NK-92 treated with Interleukin-12 subunit alpha and Interleukin-12 subunit beta, amount 100 ng/mL, for 24 hours (cell line): Measurements from ENCODE around the gene GIMD1.
"Not testable (repeated sequence)": the region's sequence is repeated elsewhere in the genome, so short reads cannot be mapped to it uniquely, and the experiment has no call there.

Experiments
- DNase-seq: peaks from one replicate; lab custom pipeline; 2025; lab: John Stamatoyannopoulos, UW

The GIMD1 gene

GRCh38 chr4:106351016-106351415 lies 17.6 kb downstream of the GIMD1 start:
- DNase-seq: no peak

DNA sequence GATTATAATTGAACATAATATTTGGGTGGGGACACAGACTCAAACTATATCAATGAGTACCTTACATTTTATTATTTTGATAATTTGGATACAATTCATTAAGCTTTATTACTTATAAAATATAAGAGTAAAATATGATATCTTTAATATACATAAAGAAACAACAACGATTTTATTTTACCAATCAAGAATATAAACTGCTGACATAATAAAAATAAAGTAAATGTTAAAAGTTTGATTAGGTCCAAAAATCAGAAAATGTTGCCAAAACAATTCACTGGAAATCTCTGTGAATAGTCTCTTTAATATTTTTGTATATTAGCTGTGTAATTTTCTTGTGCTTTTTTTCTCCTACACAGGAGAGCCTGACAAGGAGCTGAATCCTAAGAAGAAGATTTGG lies 21.4 kb downstream of the GIMD1 start:
- no peak for DNase-seq

GRCh38 chr4:106344647-106344970 lies 24.0 kb downstream of the GIMD1 start:
- DNase-seq: no peak

- no peak for DNase-seq
Observed at GRCh38 chr4:106343865-106344646, 24.5 kb downstream of the GIMD1 start.

GRCh38 chr4:106340774-106341173 lies 27.8 kb downstream of the GIMD1 start:
- DNase-seq: no peak

DNA sequence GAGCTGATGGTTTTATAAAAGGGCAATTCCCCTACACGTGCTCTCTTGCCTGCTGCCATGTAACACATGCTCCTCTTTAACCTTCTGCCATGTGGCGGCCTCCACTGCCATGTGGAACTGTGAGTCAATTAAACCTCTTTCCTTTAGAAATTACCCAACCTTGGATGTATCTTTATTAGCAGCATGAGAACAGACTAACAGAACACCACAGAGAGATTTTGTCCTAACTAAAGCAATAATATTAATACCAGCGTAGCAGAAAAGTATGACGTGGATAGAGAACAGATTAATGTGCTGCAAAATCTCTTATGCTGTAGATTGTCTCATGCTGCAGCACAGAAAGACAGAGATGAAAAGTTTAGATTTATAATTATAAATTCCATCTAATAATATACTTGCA lies 29.1 kb downstream of the GIMD1 start:
- DNase-seq: no peak

- no peak for DNase-seq
Observed at GRCh38 chr4:106338671-106339070, 29.9 kb downstream of the GIMD1 start.

DNA sequence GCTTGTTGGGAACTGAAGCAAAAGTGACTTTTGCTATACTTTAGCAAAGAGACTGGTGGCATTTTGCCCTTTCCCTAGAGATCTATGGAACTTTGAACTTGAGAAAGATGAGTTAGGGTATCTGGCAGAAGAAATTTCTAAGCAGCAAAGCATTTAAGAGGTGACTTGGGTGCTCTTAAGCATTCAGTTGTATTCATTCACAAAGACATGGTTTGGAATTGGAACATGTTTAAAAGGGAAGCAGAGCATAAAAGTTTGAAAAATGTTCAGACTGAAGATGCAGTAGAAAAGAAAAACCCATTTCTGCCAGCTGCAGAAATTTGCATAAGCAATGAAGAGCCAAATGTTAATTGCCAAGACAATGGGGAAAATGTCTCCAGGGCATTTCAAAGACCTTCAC lies 30.7 kb downstream of the GIMD1 start:
- no peak for DNase-seq

DNA sequence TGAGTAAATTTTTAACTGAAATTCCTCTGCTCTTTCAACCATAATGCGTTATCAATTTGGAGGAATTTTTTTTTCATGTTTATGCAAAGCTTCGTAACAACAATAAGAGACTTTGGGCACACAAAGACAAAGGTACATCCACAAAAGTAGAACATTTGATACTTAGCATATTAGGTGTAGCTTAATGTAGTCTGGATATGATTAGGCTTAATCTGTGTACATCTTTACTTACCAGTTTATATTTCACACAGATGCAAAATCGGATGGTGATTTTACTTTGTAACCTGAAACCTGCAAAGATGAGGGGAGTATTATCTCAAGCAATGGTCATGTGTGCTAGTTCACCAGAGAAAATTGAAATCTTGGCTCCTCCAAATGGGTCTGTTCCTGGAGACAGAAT lies 32.0 kb downstream of the GIMD1 start:
- DNase-seq: no peak

GRCh38 chr4:106334741-106335470 lies 33.7 kb downstream of the GIMD1 start:
- no peak for DNase-seq

DNA sequence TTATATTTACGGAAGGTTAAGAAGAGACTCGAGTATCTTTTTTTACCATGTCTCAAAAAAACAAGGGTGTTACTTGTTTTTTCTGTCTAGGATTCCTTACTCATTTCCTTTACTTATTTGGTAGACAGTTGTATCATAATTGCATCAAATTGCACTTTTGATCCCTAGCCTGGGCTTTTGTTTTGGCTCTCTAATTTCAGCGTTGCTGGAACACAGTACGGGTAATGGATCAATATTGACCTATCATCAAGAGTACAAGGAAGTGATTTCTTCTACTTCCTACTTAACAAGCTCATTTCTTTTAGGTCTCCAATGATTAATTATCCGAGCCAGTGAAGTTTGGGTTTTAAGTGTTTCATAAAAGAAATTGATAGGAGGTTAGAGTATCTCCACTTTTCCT lies 35.4 kb downstream of the GIMD1 start:
- no peak for DNase-seq

GRCh38 chr4:106329041-106329618 lies 39.4 kb downstream of the GIMD1 start:
- DNase-seq: no peak

DNA sequence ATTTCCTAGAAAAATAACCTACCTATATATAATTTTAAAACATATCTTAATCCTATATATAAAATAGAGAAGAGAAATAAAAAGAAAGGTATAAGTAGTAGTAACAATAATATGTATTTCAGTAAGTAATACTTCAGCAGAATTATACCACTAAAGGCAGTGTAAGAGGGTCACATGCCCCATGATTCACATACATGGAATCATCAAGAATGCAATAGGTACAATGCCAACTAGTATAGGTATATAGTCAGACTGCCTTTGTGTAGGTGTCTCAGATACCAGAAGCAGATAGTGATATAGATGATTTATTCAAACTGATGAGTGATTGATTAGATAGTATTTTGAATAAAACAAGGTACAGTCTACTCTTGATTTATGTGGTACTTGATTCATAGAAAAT lies 42.8 kb downstream of the GIMD1 start:
- DNase-seq: no peak

DNA sequence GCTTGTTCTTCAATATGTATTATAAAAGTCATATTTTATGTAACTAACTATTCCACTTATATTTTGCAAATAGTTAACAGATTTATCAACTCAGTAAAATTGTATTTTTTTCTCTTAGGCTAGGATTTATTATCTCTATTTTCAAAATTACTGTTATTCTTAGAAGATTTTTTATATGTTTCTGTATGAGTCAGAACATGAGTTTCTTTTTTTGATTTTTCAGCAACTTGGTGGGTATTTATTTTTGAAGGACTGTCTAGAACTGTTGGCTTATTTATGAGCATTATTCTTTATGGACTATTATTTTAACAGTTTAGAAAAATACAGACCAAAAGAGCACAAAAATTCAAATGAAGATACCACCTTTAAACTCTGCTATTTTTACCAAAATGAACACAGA lies 45.5 kb downstream of the GIMD1 start:
- DNase-seq: no peak

GRCh38 chr4:106321814-106322213 lies 46.8 kb downstream of the GIMD1 start:
- DNase-seq: not testable (repeated sequence)

DNA sequence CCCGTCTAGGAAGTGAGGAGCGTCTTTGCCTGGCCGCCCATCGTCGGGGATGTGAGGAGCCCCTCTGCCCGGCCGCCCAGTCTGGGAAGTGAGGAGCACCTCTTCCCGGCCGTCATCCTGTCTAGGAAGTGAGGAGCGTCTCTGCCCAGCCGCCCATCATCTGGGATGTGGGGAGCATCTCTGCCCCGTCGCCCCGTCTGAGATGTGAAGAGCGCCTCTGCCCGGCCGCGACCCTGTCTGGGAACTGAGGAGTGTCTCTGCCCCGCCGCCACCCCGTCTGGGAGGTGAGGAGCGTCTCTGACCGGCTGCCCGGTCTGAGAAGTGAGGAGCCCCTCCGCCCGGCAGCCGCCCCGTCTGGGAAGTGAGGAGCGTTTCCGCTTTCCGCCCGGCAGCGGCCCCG lies 47.4 kb downstream of the GIMD1 start:
- not testable (repeated sequence) for DNase-seq

GRCh38 chr4:106320235-106320634 lies 48.3 kb downstream of the GIMD1 start:
- no peak for DNase-seq

DNA sequence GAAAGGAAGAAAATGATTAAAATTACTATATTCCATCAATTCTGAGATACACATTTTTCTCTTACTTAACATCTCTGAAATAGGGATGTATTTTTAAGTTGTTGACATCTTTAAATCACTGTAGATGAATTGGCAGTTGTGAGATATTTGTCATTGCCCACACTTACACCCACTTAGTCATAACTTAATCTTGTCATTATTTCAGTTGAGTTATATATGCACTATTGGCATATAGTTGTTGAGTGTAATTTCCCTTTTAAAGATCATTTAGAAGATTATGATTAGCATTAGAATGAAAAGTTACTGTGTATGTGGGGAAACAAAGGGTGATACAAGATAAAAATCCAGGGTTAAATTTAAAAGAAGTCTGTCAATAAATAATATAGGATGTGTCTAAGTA lies 50.1 kb downstream of the GIMD1 start:
- DNase-seq: no peak

- DNase-seq: no peak
Observed at GRCh38 chr4:106317815-106318214, 50.8 kb downstream of the GIMD1 start.

DNA sequence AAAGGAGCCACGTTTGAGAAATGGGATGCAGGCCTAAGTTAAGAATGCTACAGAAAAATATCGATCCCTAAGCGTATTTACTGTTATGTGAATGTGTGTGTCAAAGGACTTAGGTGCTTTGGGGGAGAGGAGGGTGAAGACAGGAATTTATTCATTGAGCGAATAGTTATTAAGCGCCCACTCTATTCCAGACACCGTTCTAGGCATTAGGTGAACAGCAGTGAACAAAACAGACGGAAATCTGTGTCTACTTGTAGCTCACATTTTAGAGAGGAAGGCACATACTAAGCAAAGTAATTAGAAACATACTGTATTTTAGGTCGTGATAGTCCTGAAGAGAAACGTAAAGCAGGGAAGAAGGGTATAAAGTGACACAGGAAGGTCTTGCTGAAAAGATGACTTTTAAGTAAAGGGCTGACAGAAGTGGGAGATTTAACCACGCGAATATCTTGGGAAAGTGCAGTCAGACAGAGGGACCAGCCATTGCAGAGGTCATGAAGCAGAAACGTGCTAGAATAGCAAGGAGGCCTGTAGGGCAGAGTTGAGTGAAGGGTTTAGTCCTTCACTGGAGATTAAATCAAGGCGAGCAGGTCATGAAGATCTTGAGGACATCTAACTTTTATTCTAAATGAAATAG lies 51.7 kb downstream of the GIMD1 start:
- no peak for DNase-seq

DNA sequence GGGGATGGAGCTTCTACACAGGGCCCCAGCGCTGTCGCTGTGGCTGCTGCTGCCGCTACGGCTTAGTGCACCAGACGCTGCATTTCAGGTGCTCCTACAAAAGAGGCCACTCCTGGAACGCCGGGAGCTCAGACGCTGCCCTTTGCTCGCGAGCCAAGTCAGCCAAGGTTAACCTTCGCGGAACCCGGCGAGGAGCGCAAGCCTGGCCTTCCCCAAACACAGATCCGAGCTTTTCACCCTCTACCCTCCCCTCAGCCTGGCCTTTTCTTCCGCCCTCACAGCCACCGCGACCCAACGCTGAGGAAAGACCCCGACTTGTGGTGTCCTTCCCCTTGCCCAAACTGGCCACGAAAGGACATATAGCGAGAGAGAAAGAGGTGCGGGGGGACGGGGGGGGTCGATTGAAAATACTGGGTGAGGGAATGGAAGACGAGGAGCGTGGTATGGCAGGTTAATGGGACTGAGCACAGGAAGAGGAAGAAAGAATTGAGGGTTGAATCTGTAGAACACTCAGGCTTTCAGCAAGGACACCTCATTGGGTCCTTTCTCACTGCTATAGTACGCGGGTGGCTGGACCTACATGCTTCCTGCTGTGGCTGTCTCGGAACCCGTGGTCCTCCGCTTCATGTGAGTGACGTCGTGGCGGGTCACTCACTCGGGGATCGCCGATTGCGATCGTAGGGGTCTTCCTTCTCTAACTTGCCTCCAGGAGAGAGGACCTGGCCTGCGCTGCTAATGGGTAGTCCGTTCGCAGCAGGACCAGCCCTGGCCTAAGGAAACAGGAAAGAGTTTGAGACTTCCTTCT lies 52.4 kb downstream of the GIMD1 start, which contains the start of the genes AIMP1 and TBCK:
Gene AIMP1, plus strand, starts transcription at position 583 of the 805 bp plus-strand sequence. CDS start 8,460 bp downstream, outside the sequence.
Gene TBCK, minus strand, starts transcription at position 242 of the 805 bp plus-strand sequence. CDS start 7,249 bp downstream, outside the sequence.
- DNase-seq: peak; percentile 66

DNA sequence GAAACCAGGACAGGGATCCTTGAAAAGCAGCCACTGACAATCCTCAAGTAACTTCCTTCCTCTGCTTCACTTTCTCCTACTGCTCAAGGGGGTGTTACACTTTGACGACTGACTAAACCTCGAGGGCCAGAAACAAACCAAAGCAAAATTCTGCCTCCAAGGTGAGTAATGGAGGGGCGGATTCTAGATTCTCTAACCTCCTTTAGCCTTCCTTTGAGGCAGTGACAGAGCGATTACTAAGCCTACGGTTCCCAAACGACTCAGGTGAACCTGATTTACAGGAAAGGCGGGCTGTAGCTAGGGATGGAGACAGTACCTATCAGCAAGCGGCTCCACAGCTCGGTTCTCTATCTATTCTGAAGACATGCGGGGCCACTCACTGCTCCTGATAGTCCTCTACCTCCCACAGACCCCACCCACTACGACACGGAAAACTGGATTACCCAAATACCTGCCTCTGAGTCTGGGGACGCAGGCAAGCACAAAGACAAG lies 53.1 kb downstream of the GIMD1 start:
- DNase-seq: no peak
